Measurements from ENCODE around the gene KPNB1. TPM values are rescaled to one million over a fixed set of nuclear protein-coding genes. Genes with fewer than 3 reads are reported as not detected.

Gene KPNB1
- polyA plus RNA-seq, 3 donors = 5.8 to 83.3 (median 13.2) TPM

DNA sequence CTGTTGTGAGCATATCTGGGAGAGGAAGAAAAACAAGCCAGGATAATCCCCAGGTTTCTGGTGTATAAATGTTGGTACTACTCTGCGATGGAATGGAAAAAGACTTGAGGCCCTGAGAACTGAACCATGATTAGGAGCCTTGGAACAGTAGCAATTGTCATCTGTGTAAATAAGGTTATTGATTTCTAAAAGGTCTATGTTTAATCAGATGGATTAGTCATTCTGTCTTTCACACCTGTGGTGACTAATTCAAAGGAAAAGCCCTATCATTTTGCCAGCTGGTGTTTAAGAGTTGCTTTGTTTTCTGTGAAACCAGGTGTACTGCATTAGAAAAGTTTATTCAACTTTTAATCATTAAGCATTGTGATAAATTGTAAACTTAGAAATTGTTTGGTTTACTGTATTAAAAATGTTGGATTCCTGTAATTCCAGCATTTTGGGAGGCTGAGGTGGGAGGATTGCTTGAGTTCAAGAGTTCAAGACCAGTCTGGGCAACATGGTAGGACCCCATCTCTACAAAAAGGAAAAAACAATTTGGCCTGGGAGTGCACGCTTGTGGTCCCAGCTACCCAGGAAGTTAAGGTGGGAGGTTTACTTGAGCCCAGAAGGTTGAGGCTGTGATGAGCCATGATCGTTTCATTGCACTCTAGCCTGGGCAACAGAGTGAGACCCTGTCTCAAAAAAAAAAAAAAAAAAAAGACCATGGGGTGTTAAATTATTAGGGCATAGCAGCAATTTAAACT is 29.0 kb upstream of the KPNB1 start:
- H3K4me3 ChIP-seq (replicated peaks in 1 of 3; ENCODE audit: low read depth in 2 of 3, low read length in 3 of 3) = no peak overlapping the region
- H3K36me3 ChIP-seq (replicated peaks in 1 of 2; ENCODE audit: control insufficient read depth in 1 of 2, insufficient read depth in 2 of 2, low read length in 2 of 2) = peaks cover 68 to 83% of the 10 kb centered on the region in 2 donors
- Mint-ChIP-seq H3K9me3 (no peaks in the 10 kb centered on the region), H3K4me3 (no peak overlapping the region), H3K27me3 (ENCODE audit: low read depth in 3 of 3) (peaks cover 0 to 1% (median 0%) of the 10 kb centered on the region in 3 donors), H3K27ac (peak overlapping the region in 1 of 7 donors; percentile 21), H3K4me1 (no peaks in the 10 kb centered on the region), H3K36me3 (peaks cover 58 to 88% of the 10 kb centered on the region in 2 donors)
- no peaks in the 10 kb centered on the region for H3K27me3 ChIP-seq (ENCODE audit: control insufficient read depth in 2 of 2, insufficient read depth in 2 of 2, low read length in 2 of 2)
- no peaks in the 10 kb centered on the region for H3K9me3 ChIP-seq (replicated peaks in 1 of 2; ENCODE audit: control insufficient read depth in 1 of 2, insufficient read depth in 1 of 2, low read length in 2 of 2)
- intact Hi-C loops (cut with micrococcal nuclease) = no loop called here
- no peak overlapping the region for H3K4me2 ChIP-seq (replicated peaks; ENCODE audit: extremely low read depth, low read length, poor library complexity, severe bottlenecking)
- H3K4me1 ChIP-seq (ENCODE audit: control insufficient read depth in 1 of 2, insufficient read depth in 2 of 2, low read length in 2 of 2) = no peaks in the 10 kb centered on the region
- TF ChIP-seq, protein P1, sequence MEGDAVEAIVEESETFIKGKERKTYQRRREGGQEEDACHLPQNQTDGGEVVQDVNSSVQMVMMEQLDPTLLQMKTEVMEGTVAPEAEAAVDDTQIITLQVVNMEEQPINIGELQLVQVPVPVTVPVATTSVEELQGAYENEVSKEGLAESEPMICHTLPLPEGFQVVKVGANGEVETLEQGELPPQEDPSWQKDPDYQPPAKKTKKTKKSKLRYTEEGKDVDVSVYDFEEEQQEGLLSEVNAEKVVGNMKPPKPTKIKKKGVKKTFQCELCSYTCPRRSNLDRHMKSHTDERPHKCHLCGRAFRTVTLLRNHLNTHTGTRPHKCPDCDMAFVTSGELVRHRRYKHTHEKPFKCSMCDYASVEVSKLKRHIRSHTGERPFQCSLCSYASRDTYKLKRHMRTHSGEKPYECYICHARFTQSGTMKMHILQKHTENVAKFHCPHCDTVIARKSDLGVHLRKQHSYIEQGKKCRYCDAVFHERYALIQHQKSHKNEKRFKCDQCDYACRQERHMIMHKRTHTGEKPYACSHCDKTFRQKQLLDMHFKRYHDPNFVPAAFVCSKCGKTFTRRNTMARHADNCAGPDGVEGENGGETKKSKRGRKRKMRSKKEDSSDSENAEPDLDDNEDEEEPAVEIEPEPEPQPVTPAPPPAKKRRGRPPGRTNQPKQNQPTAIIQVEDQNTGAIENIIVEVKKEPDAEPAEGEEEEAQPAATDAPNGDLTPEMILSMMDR (IDR thresholded peaks at IDR 0.05) = no peak
- H3K27ac ChIP-seq (ENCODE audit: low read depth in 1 of 2, low read length in 2 of 2) = no peak overlapping the region
- no peak overlapping the region for H3K9ac ChIP-seq (ENCODE audit: insufficient read depth, low read length, poor library complexity, severe bottlenecking)
- H2AFZ ChIP-seq (ENCODE audit: insufficient read depth, low read depth, low read length, poor library complexity, severe bottlenecking) = no peak overlapping the region
- WGBS (ENCODE audit: insufficient coverage) = 100% methylated on average over 1 of the region's 3 CpGs
- H4K20me1 ChIP-seq (ENCODE audit: insufficient read depth, low read length) = peaks cover 2% of the 10 kb centered on the region
- no peaks in the 10 kb centered on the region for H3K79me2 ChIP-seq (ENCODE audit: insufficient read depth, low read length)
- no peak for DNase-seq

DNA sequence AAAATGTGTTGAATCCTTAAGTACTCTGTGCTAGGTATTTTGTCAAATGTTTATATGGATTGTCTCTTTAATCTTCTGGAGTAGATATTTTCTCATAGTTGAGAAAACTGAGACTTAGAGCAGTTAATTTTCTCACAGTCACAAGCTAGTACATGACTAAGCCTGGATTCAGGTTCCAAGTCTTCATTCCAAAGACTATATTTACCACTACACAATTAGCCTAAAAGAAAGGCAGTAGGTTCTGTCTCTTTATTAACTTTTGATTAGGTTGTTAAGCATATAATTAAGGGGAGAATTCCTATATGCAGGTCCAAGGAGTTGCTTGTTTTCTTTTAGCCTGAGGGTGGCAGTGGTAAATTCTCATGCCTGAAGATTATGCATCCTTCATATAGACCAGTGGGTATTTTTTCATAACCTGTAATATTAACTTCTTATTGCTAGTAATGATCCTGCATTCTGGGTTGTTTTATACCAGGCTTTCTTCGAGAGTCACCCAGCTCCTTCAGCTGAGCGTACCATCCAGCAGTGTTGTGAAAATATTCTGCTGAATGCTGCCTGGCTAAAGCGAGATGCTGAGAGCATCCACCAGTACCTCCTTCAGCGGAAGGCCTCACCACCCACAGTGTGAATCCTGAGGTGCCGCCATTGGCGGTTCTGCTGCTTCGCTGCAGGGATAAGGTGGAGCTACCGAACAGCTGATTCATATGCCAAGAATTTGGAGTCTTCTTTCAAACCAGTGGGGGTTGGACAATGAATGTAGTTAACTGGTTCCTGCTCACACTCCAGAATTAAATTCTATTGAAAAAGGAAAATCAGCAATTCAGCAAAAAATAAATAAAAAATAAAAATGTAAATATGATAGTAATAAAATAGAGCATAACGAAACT is 28.2 kb upstream of the KPNB1 start:
- no peaks in the 10 kb centered on the region for H4K20me1 ChIP-seq (ENCODE audit: insufficient read depth, low read length)
- 96% methylated on average over 6 of the region's 9 CpGs for WGBS (ENCODE audit: insufficient coverage)
- no peak for DNase-seq
- no peak overlapping the region for H3K4me3 ChIP-seq (replicated peaks in 1 of 3; ENCODE audit: low read depth in 2 of 3, low read length in 3 of 3)
- no peaks in the 10 kb centered on the region for H3K27me3 ChIP-seq (ENCODE audit: control insufficient read depth in 2 of 2, insufficient read depth in 2 of 2, low read length in 2 of 2)
- peaks cover 58 to 80% of the 10 kb centered on the region in 2 donors for H3K36me3 Mint-ChIP-seq
- no peaks in the 10 kb centered on the region for H3K9me3 Mint-ChIP-seq
- no peak overlapping the region for H3K9ac ChIP-seq (ENCODE audit: insufficient read depth, low read length, poor library complexity, severe bottlenecking)
- H3K27ac Mint-ChIP-seq = no peak overlapping the region
- no peak overlapping the region for H2AFZ ChIP-seq (ENCODE audit: insufficient read depth, low read depth, low read length, poor library complexity, severe bottlenecking)
- H3K27ac ChIP-seq (ENCODE audit: low read depth in 1 of 2, low read length in 2 of 2) = no peak overlapping the region
- H3K4me1 Mint-ChIP-seq = no peaks in the 10 kb centered on the region
- no peaks in the 10 kb centered on the region for H3K27me3 Mint-ChIP-seq (ENCODE audit: low read depth in 3 of 3)
- H3K4me1 ChIP-seq (ENCODE audit: control insufficient read depth in 1 of 2, insufficient read depth in 2 of 2, low read length in 2 of 2) = no peaks in the 10 kb centered on the region
- H3K4me2 ChIP-seq (replicated peaks; ENCODE audit: extremely low read depth, low read length, poor library complexity, severe bottlenecking) = no peak overlapping the region
- TF ChIP-seq, protein P1 (IDR thresholded peaks at IDR 0.05) = no peak
- no peaks in the 10 kb centered on the region for H3K9me3 ChIP-seq (replicated peaks in 1 of 2; ENCODE audit: control insufficient read depth in 1 of 2, insufficient read depth in 1 of 2, low read length in 2 of 2)
- H3K79me2 ChIP-seq (ENCODE audit: insufficient read depth, low read length) = no peaks in the 10 kb centered on the region
- H3K4me3 Mint-ChIP-seq = no peak overlapping the region
- intact Hi-C loops (cut with micrococcal nuclease) = no loop called here
- H3K36me3 ChIP-seq (replicated peaks in 1 of 2; ENCODE audit: control insufficient read depth in 1 of 2, insufficient read depth in 2 of 2, low read length in 2 of 2) = peaks cover 68 to 82% of the 10 kb centered on the region in 2 donors

Measured in CD14-positive monocyte (primary cell).